ENCODE results near the gene IL1RL1.

GRCh38 chr2:102392096-102392495 lies 80.7 kb downstream of the IL1RL1 start:
- TF ChIP-seq CTCF (IDR thresholded peaks at IDR 0.05; ENCODE audit: low read depth, low read length, poor library complexity, severe bottlenecking) (no peak), EZH2phosphoT487 (IDR thresholded peaks at IDR 0.05; ENCODE audit: borderline replicate concordance, low read length) (no peak)
